Measurements from ENCODE around the gene PRDM12.

Gene PRDM12

GRCh38 chr9:130728721-130729120, 64.3 kb downstream of the PRDM12 start:
- no peaks in the 10 kb centered on the region for H3K4me1 Mint-ChIP-seq
- no peak overlapping the region for H3K27ac Mint-ChIP-seq
- H3K9me3 Mint-ChIP-seq = no peaks in the 10 kb centered on the region
- H3K27me3 Mint-ChIP-seq = no peaks in the 10 kb centered on the region
- H3K4me3 Mint-ChIP-seq = no peak overlapping the region
- no peak for DNase-seq
- H3K36me3 Mint-ChIP-seq = no peaks in the 10 kb centered on the region
- CTCF ChIA-PET = interaction anchor here (0.7 kb wide), 1 partner anchor 318 kb away, joined by 4 read pairs; no protein-coding TSS in a partner anchor

- Mint-ChIP-seq H3K36me3 (no peaks in the 10 kb centered on the region), H3K9me3 (no peaks in the 10 kb centered on the region), H3K27me3 (no peaks in the 10 kb centered on the region), H3K4me1 (no peaks in the 10 kb centered on the region), H3K4me3 (no peak overlapping the region), H3K27ac (no peak overlapping the region)
- CTCF ChIA-PET = no interaction called here
- DNase-seq = no peak
These were observed 64.8 kb downstream of the PRDM12 start for GRCh38 chr9:130729145-130729544.

GRCh38 chr9:130731355-130731754, 67.0 kb downstream of the PRDM12 start:
- H3K4me1 Mint-ChIP-seq = no peaks in the 10 kb centered on the region
- CTCF ChIA-PET = interaction anchor here (1.7 kb wide), 1 partner anchor 24 kb away, joined by 5 read pairs; no protein-coding TSS in a partner anchor
- H3K4me3 Mint-ChIP-seq = no peak overlapping the region
- no peak overlapping the region for H3K27ac Mint-ChIP-seq
- H3K9me3 Mint-ChIP-seq = no peaks in the 10 kb centered on the region
- no peaks in the 10 kb centered on the region for H3K27me3 Mint-ChIP-seq
- no peak for DNase-seq
- H3K36me3 Mint-ChIP-seq = no peaks in the 10 kb centered on the region

GRCh38 chr9:130732136-130732535, 67.7 kb downstream of the PRDM12 start:
- no peak overlapping the region for H3K27ac Mint-ChIP-seq
- H3K4me3 Mint-ChIP-seq = no peak overlapping the region
- H3K27me3 Mint-ChIP-seq = no peaks in the 10 kb centered on the region
- H3K4me1 Mint-ChIP-seq = no peaks in the 10 kb centered on the region
- H3K9me3 Mint-ChIP-seq = no peaks in the 10 kb centered on the region
- H3K36me3 Mint-ChIP-seq = no peaks in the 10 kb centered on the region
- CTCF ChIA-PET = interaction anchor here (0.7 to 1.0 kb wide), 2 partner anchors 25 to 31 kb away, joined by 3 to 5 read pairs; no protein-coding TSS in a partner anchor
- DNase-seq = no peak

All from activated naive CD4-positive, alpha-beta T cell treated with anti-CD3 and anti-CD28 coated beads, Interleukin-2, amount 10 ng/mL, durations not matched to agents 7 days and 5 days (primary cell).